H9 (cell line): ENCODE data around the gene CEP128. TPM values are rescaled to one million over a fixed set of nuclear protein-coding genes. Genes with fewer than 3 reads are reported as not detected.

Source experiments
- DNase-seq: peaks from one replicate; pipeline ENCODE4 v3.0.0-alpha.2; 2017
- H2AFZ ChIP-seq: one replicate; pipeline ENCODE4 v1.6.1; 2013; ENCODE audit warnings: mild to moderate bottlenecking, low read length, control low read depth, moderate library complexity
- H2AK5ac ChIP-seq: 2 replicates; pipeline ENCODE4 v1.6.1; 2013; ENCODE audit warnings: low read length, control low read depth, mixed read lengths; ENCODE audit not compliant: insufficient read length
- H2BK120ac ChIP-seq: one replicate; pipeline ENCODE4 v1.6.1; 2013; ENCODE audit warnings: low read depth, mild to moderate bottlenecking, low read length, control low read depth, inconsistent platforms; ENCODE audit not compliant: poor library complexity, severe bottlenecking
- H2BK12ac ChIP-seq: 2 replicates; pipeline ENCODE4 v1.6.1; 2013; ENCODE audit warnings: low read length, control low read depth, mixed read lengths, low read depth; ENCODE audit not compliant: insufficient read length
- H2BK15ac ChIP-seq: 2 replicates; pipeline ENCODE4 v1.6.1; 2013; ENCODE audit warnings: low read depth, low read length, control low read depth
- H2BK20ac ChIP-seq: one replicate; pipeline ENCODE4 v1.6.1; 2013; ENCODE audit warnings: low read depth, mild to moderate bottlenecking, low read length, control low read depth, inconsistent platforms; ENCODE audit not compliant: poor library complexity, severe bottlenecking
- H2BK5ac ChIP-seq: 2 replicates; pipeline ENCODE4 v1.6.1; 2013; ENCODE audit warnings: low read length, control low read depth, mixed read lengths; ENCODE audit not compliant: insufficient read length
- H3K14ac ChIP-seq: 2 replicates; pipeline ENCODE4 v1.6.1; 2013; ENCODE audit warnings: low read length, control low read depth; ENCODE audit not compliant: insufficient read depth
- H3K18ac ChIP-seq: 2 replicates; pipeline ENCODE4 v1.6.1; 2013; ENCODE audit warnings: low read depth, mild to moderate bottlenecking, mixed read lengths, low read length, control low read depth; ENCODE audit not compliant: insufficient read length
- H3K23ac ChIP-seq: 2 replicates; pipeline ENCODE4 v1.6.1; 2013; ENCODE audit warnings: low read length, control low read depth, mixed read lengths, low read depth; ENCODE audit not compliant: insufficient read length
- H3K23me2 ChIP-seq: 2 replicates; pipeline ENCODE4 v1.6.1; 2013; ENCODE audit warnings: low read depth, mild to moderate bottlenecking, mixed read lengths, low read length, control low read depth; ENCODE audit not compliant: insufficient read length, poor library complexity, severe bottlenecking
- H3K27ac ChIP-seq: 2 replicates; pipeline ENCODE4 v1.5.1; 2013; ENCODE audit warnings: low read length, control low read depth, mixed read lengths, low read depth; ENCODE audit not compliant: insufficient read length
- H3K27me3 ChIP-seq: 2 replicates; pipeline ENCODE4 v1.6.1; 2013; ENCODE audit warnings: low read length, control low read depth, inconsistent platforms; ENCODE audit not compliant: insufficient read depth
- H3K4ac ChIP-seq: 2 replicates; pipeline ENCODE4 v1.6.1; 2013; ENCODE audit warnings: low read depth, mild to moderate bottlenecking, control low read depth, inconsistent platforms, low read length, moderate library complexity
- H3K4me1 ChIP-seq: 2 replicates; pipeline ENCODE4 v1.6.1; 2013; ENCODE audit warnings: low read length, control low read depth, inconsistent platforms; ENCODE audit not compliant: insufficient read depth
- H3K4me2 ChIP-seq: 2 replicates; pipeline ENCODE4 v1.6.1; 2013; ENCODE audit warnings: low read length, control low read depth, mixed read lengths; ENCODE audit not compliant: insufficient read length, insufficient read depth
- H3K56ac ChIP-seq: 2 replicates; pipeline ENCODE4 v1.6.1; 2013; ENCODE audit warnings: low read depth, mild to moderate bottlenecking, mixed read lengths, low read length, control low read depth; ENCODE audit not compliant: insufficient read length
- H3K79me1 ChIP-seq: 2 replicates; pipeline ENCODE4 v1.6.1; 2013; ENCODE audit warnings: low read depth, mild to moderate bottlenecking, moderate library complexity, low read length, control low read depth, inconsistent platforms; ENCODE audit not compliant: insufficient read depth, poor library complexity, severe bottlenecking
- H3K79me2 ChIP-seq: 2 replicates; pipeline ENCODE4 v1.6.1; 2013; ENCODE audit warnings: low read length, control low read depth, inconsistent platforms; ENCODE audit not compliant: insufficient read depth
- H3K9ac ChIP-seq: 2 replicates; pipeline ENCODE4 v1.6.1; 2013; ENCODE audit warnings: low read length, control low read depth, mixed read lengths; ENCODE audit not compliant: insufficient read length; ENCODE audit errors: extremely low read depth
- H3K9me3 ChIP-seq: one replicate; pipeline ENCODE4 v1.6.1; 2013; ENCODE audit warnings: low read depth, low read length, inconsistent platforms; ENCODE audit not compliant: control insufficient read depth
- H3T11ph ChIP-seq: one replicate; pipeline ENCODE4 v1.6.1; 2013; ENCODE audit warnings: mild to moderate bottlenecking, low read length, control low read depth, inconsistent platforms
- H4K20me1 ChIP-seq: one replicate; pipeline ENCODE4 v1.6.1; 2013; ENCODE audit not compliant: control insufficient read depth, insufficient read length, insufficient read depth
- H4K5ac ChIP-seq: 2 replicates; pipeline ENCODE4 v1.6.1; 2013; ENCODE audit warnings: low read depth, mild to moderate bottlenecking, mixed read lengths, low read length, control low read depth; ENCODE audit not compliant: insufficient read length
- H4K8ac ChIP-seq: replicated peaks from 2 replicates; pipeline ENCODE4 v1.6.1; 2013; ENCODE audit warnings: low read length, control low read depth, mixed read lengths, low read depth; ENCODE audit not compliant: insufficient read length
- H4K91ac ChIP-seq: 2 replicates; pipeline ENCODE4 v1.6.1; 2013; ENCODE audit warnings: low read depth, mild to moderate bottlenecking, moderate library complexity, mixed read lengths, low read length, control low read depth; ENCODE audit not compliant: insufficient read length
- H3K27ac Mint-ChIP-seq, 3 experiments: 2 replicates in 2 of 3; 3 replicates in 1 of 3; pipeline ENCODE4 v1.8.0; 2020 to 2021; ENCODE audit warnings: mixed read lengths in 3 of 3, mild to moderate bottlenecking in 1 of 3, moderate library complexity in 1 of 3
- H3K27me3 Mint-ChIP-seq: 2 replicates; pipeline ENCODE4 v1.8.0; 2021; ENCODE audit warnings: low read depth, mild to moderate bottlenecking, moderate library complexity, mixed read lengths
- H3K36me3 Mint-ChIP-seq, 3 experiments: 2 replicates in 2 of 3; 3 replicates in 1 of 3; pipeline ENCODE4 v1.8.0; 2020 to 2021; ENCODE audit warnings: low read depth in 3 of 3, mixed read lengths in 3 of 3; ENCODE audit not compliant: insufficient read depth in 1 of 3
- H3K4me1 Mint-ChIP-seq, 2 experiments: 2 replicates each; pipeline ENCODE4 v1.8.0; 2020; ENCODE audit warnings: mixed read lengths in 2 of 2
- H3K4me3 Mint-ChIP-seq, 2 experiments: 2 replicates in 1 of 2; 3 replicates in 1 of 2; pipeline ENCODE4 v1.8.0; 2020 to 2021; ENCODE audit warnings: mild to moderate bottlenecking in 2 of 2, mixed read lengths in 2 of 2, moderate library complexity in 1 of 2
- H3K9me3 Mint-ChIP-seq, 2 experiments: 2 replicates in 1 of 2; 3 replicates in 1 of 2; pipeline ENCODE4 v1.8.0; 2020; ENCODE audit warnings: mild to moderate bottlenecking in 2 of 2, mixed read lengths in 2 of 2, moderate library complexity in 1 of 2
- total RNA-seq: library from RNA; stranded (reverse); gene quantifications from 2 replicates; pipeline ENCODE4 v1.2.1, GENCODE V29; 2021
- TF ChIP-seq, protein P1 (sequence below): fragments of 200-600 bp; sonication (generic); conservative IDR thresholded peaks from 3 replicates; pipeline ENCODE4 v1.8.0; 2021; ENCODE audit warnings: antibody characterized with exemption, mild to moderate bottlenecking

Gene CEP128
- total RNA-seq, 1 experiment from 2014 or later: 16.3 TPM

DNA sequence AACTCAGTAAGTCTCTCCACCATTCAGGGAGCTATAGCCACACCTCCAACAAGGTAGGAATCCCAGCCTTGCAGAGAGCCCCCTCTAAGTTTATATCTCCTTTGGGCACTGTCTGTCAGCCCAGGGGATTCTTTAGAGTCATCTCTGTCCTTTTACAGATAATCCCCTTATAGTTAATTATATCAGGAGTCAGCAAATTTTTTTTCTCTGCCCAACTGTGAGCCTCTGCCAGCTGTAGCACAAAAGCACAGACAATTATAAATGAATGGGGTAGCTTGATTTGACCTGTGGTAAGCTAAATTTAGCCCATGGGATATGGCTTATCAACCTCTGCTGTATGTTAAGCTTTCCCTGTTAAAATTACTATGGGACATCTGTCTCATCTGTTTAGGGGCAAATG lies 8.3 kb downstream of the CEP128 start:
- Histone ChIP-seq H2BK5ac (no peak overlapping the region), H3K23ac (no peak overlapping the region), H3K9ac (no peak overlapping the region), H2AFZ (no peak overlapping the region), H3K4me2 (no peak overlapping the region), H3K79me2 (no peaks in the 10 kb centered on the region), H4K91ac (no peak overlapping the region), H3K56ac (no peak overlapping the region), H2BK15ac (no peak overlapping the region), H3K27me3 (no peaks in the 10 kb centered on the region), H4K5ac (no peak overlapping the region), H3K14ac (no peak overlapping the region), H3K9me3 (no peaks in the 10 kb centered on the region), H4K8ac (no peak overlapping the region), H3K18ac (no peak overlapping the region), H3K27ac (no peak overlapping the region), H2BK120ac (no peak overlapping the region), H3T11ph (no peak overlapping the region), H3K4ac (no peak overlapping the region), H4K20me1 (no peaks in the 10 kb centered on the region), H3K79me1 (no peaks in the 10 kb centered on the region), H3K23me2 (no peaks in the 10 kb centered on the region), H2BK20ac (no peak overlapping the region), H2BK12ac (no peak overlapping the region), H2AK5ac (no peak overlapping the region), H3K4me1 (no peaks in the 10 kb centered on the region)
- no peaks in the 10 kb centered on the region for H3K27me3 Mint-ChIP-seq
- H3K4me1 Mint-ChIP-seq: peaks cover 0 to 4% of the 10 kb centered on the region in 2 experiments; a peak in 1 of 4 replicates
- H3K9me3 Mint-ChIP-seq: no peaks in the 10 kb centered on the region
- H3K27ac Mint-ChIP-seq: no peak overlapping the region; a peak in 1 of 7 replicates
- TF ChIP-seq, protein P1, sequence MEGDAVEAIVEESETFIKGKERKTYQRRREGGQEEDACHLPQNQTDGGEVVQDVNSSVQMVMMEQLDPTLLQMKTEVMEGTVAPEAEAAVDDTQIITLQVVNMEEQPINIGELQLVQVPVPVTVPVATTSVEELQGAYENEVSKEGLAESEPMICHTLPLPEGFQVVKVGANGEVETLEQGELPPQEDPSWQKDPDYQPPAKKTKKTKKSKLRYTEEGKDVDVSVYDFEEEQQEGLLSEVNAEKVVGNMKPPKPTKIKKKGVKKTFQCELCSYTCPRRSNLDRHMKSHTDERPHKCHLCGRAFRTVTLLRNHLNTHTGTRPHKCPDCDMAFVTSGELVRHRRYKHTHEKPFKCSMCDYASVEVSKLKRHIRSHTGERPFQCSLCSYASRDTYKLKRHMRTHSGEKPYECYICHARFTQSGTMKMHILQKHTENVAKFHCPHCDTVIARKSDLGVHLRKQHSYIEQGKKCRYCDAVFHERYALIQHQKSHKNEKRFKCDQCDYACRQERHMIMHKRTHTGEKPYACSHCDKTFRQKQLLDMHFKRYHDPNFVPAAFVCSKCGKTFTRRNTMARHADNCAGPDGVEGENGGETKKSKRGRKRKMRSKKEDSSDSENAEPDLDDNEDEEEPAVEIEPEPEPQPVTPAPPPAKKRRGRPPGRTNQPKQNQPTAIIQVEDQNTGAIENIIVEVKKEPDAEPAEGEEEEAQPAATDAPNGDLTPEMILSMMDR: no peak
- H3K4me3 Mint-ChIP-seq: no peak overlapping the region
- DNase-seq: no peak
- no peaks in the 10 kb centered on the region for H3K36me3 Mint-ChIP-seq
